GM19324 (cell line): ENCODE measurements around the gene CNN2.

Experiments
- ATAC-seq: cut with Tn5 transposase; IDR thresholded peaks from one replicate; pipeline ENCODE4 v1.9.1; 2021; ENCODE audit warnings: mild to moderate bottlenecking, moderate library complexity; ENCODE audit not compliant: unreplicated experiment, low FRiP score

Gene CNN2

DNA sequence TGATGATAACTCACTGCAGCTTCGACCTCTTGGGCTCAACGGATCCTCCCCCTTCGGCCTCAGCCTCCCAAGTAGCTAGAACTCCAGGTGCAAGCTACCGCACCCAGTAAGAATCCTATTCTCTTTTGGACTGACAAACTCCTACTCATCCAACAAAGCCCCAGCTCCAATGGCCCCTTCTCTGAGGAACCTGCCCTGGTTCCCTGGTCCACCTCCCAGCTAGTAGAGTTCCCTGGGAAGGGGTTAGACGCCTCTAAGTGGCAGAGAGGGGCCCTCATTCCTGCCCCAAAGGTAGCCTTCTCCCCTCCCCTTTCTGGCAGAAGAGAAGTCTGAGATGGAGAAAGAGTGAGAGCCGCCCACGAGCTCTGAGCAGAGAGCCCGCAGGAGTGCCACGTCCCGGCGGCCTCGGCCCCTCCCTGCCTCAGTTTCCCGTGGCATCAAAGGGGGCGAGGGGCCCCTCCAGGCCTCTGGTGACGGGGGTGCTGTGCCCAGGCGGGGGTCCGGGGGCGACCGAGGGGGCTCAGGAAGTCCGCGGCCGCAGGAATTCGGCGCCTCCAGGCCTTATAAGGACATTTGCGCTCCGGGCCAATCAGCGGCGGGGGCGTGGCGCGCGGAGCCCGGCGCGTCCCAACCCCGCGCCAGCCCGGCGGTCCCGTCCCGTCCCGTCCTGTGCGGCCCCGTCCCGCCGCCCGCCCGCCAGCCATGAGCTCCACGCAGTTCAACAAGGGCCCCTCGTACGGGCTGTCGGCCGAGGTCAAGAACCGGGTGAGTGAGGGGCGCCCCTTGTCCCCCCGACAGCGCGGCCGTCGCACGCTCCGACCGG lies at the start of gene CNN2:
Gene CNN2, plus strand, starts transcription at position 649 of the 823 bp plus-strand sequence. Its CDS starts 54 bp downstream, at position 703.
- ATAC-seq = peak; percentile 55

DNA sequence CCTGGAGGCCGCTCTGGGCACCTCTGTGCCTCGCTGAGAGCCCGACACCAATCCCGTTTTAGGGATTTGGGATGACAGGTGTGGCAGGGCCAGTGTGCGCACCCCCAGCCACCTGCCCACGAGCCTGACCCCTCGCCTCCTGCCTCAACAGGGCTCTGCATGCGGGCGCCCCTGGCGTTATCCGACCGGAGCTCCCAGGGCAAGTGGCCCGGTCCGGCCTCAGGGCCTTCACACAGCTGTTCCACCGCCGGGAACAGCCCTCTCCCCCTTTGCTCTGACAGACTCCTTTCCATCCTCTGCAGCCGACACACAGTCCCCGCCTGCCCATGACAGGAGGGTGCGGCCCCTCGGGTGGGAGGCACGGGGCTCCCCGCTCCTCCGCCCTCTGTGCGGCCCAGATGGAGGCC lies 49.3 kb upstream of the CNN2 start:
- ATAC-seq = no peak

DNA sequence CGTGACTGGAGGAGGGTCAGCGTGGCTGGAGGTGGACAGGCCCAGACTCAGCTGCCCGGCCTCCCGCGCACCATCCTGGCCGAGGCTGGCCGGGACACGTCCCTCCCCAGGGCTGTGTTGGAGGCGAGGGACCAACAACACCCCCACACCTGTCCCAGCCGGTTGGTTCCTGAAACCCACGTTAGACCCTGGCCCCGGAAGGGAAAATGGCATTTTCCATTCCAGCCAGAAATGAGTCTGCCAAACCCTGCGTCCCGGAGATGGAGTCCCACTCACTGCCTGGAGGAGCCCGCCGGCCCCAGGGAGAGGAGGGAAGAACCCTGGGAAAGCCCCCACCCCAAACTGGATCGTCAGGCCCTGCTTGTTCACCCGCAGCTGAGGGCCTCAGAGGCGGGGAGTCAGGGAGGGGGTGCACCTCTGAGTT lies 47.1 kb upstream of the CNN2 start:
- ATAC-seq = no peak

DNA sequence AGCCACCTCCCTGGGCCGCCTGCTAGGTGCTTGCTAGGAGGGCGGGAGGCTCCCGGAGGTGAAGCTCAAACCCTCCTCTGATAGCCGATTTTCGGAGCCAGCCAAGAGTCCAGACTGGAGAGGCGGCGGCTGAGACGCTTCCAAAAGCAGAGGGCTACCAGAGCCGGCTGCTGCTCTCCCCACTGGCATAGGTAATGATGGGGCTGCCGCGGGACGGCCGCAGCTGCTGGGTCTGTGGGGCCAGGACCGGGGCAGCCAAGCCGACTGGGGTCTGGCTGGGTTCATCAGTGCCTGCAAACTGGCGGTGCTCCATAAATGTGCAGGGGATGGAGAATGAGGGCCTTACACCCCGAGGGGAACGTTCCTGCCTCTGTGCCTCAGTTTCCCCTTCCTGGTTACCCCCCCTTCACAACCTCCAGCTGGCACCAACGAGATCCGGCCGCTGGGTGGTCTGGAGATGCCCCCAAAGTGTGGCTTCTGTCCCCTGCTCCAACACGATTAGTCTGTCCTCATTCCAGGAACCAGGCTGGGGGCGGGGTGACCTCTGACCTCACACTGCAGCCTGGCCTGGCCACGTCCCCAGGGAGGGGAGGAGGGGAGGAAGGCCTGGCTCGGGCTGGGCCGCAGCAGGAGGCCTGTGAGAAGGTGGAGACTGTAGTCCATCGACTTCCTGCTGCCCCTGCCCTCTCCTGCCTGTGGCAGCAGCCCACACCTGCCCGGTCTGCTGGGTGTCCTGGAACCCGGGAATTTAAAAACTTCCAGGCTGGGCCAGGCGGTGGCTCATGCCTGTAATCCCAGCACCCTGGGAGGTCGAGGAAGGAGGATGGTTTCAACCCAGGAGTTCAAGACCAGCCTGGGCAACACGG lies 46.0 kb upstream of the CNN2 start:
- no peak for ATAC-seq

DNA sequence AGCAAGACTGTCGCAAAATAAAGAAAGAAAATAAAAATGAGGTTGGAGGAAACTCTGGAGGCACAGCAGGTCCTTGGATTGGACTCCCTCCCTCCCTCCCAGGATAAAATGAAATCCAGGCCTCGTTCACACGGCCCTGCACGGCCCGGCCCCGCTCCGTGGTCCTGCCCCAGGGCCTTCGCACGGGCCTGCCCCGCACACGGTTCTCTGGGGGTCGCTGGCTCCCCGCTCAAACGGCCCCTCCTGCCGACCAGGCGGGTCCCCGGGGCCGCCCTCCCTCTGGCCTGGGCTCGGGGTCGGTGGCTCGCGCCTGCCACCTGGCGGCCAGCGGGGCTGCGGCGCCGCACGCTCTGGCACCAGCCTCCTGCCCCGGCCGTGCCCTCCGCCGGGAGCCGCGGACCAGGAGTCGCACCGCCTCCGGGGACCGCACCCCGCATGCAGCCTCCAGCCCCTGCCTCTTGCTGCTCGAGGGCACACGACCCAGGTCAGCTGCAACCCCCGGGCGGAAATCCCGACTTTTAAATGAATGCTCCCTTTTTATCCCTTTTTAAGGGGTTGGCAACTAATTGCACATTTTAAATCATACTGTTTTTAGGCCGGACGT lies 43.7 kb upstream of the CNN2 start:
- ATAC-seq = no peak

DNA sequence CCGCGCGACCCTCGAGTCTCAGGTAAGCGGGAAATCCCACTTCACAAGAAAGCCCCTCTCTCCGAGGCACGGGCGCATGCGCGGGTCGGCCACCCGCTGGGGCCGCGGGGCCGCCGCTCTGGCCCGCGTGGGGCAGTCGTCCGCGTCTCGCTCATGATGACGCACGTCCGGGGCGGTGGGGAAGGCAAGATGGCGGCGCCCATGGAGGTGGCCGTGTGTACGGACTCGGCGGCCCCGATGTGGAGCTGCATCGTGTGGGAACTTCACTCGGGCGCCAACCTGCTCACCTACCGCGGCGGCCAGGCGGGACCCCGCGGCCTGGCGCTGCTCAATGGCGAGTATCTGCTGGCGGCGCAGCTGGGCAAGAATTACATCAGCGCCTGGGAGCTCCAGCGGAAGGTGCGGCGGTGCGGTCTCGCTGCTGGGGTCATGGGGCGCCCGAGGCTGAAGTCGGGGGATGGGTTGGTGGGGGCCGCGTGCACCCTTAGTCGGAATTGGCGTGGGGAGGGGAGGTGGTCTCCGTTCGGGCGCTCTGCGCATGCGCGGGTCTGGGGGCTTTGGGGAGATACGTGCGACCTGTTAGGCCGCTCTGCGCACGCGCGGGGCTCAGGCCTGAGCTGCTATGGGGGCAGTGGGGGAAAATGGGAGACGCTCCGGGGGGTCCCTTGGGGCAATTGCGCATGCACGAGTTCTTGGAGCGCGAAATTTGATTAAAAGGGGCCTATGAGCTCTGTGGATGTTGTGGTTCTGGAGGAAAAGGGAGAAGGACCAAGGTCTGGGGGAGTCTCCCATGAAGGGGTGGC lies 42.0 kb upstream of the CNN2 start, which contains the start of gene WDR18:
Gene WDR18, plus strand, starts transcription at position 181 of the 803 bp plus-strand sequence. Its CDS starts 9 bp downstream, at position 190.
- ATAC-seq = peak; percentile 87

DNA sequence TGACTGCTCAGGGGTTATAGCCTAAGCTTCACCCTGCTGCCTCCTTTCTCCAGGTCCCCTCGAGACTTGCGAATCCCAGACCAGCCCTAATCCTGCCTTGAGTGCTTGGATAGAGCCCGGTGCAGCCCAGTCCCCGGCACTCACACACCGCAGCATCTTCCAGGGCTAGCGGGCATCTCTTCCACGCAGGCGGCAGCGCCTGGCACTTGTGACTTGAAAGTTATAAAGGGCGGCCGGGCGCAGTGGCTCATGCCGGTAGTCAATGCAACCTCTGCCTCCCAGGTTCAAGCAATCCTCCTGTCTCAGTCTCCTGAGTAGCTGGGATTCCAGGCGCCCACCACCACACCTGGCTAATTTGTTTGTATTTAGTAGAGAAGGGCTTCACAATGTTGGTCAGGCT lies 40.3 kb upstream of the CNN2 start:
- ATAC-seq = no peak

DNA sequence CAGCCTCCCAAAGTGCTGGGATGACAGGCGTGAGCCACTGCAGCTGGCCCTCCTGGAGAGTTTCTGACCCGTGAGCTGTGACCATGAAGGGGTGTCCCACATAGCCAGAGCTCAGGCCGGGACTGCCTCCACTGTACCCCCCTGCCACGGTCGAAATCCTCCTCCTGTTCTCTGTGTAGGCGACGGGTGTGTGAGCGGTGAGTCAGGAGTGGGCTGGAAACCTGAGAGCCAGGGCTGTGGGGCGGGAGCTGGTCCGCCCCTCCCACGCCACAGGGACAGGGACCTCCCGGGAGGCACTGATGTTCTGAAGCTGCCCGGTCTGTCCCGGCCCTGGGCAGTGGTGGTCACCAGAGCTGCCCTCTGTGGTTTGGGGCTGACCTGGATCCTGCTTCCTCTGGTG lies 38.3 kb upstream of the CNN2 start:
- no peak for ATAC-seq

DNA sequence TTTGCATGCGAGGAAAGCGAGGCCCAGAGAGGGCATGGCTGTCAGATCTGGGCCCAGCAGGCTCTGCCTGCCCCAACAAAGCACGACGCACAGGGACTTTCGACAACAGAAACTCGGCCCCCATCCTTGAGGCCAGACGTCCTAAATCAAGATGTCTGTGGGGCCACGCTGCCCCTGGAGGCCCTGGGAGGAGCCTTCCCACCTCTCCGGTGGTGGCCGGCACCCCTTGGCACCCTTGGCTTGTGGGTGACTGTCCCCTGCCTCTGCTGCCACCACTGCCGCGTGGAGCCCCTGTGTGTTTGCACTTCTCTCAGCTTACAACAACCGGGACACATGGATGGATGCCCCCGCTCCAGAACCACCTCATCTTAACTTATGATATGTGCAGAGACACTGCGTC lies 37.9 kb upstream of the CNN2 start:
- ATAC-seq = no peak

DNA sequence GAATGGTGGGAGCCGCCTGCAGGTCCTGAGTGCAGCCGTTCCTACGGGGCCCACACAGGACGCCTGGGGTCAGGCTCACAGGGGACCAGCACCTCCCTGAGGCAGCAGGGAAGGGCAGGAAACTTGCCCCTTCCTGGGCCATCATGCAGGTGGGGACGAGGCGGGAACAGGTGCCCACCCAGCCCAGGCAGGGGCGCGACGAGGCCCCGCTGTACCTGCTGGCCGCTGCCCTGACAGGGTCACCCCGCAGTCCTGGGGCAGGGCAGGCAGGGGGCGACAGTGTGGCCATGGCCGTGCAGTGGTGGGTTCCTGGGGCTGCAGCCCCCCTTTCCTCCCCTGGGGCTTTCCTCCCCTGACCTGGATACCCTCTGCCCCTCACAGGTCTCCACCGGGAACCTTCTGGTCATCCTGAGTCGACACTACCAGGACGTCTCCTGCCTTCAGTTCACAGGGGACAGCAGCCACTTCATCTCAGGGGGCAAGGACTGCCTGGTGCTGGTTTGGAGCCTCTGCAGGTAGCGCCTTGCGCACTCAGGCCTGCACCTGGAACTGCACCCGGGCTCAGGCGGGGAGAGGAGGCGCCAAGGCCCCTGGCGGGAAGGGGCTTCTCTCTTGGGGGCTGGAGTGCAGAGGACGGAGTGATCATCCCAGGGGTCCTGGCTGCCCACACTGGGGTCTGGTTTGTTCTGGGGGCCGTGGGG lies 36.9 kb upstream of the CNN2 start:
- no peak for ATAC-seq

DNA sequence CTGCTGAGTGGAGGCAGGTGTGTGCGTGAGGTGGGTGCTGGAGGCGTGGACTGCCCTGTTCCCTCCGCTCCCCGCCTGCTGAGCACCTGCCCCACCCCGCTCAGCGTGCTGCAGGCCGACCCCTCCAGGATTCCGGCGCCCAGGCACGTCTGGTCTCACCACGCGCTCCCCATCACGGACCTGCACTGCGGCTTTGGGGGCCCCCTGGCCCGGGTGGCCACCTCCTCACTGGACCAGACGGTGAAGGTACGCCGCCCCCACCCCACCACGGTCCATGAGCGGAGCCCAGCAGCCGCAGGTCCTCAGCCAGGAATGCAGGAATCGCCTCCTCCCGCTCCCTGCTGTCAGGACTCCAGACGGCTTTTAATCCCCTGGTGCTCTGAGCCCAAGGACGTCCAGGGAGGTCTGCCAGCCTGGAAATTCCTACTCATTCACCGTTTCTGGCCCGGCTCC lies 36.3 kb upstream of the CNN2 start:
- no peak for ATAC-seq

DNA sequence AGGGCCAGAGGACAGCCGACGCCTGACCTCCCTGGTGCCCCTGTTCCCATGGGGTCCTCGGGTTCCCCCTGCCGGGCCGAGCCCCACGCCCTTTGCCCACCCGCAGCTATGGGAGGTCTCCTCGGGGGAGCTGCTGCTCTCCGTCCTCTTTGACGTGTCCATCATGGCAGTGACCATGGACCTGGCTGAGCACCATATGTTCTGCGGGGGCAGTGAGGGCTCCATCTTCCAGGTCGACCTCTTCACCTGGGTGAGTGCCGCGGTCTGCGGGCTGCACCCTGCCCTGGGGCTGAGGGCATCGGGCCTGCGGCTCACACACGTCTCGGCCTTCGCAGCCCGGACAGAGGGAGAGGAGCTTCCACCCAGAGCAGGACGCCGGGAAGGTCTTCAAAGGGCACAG lies 35.7 kb upstream of the CNN2 start:
- no peak for ATAC-seq

DNA sequence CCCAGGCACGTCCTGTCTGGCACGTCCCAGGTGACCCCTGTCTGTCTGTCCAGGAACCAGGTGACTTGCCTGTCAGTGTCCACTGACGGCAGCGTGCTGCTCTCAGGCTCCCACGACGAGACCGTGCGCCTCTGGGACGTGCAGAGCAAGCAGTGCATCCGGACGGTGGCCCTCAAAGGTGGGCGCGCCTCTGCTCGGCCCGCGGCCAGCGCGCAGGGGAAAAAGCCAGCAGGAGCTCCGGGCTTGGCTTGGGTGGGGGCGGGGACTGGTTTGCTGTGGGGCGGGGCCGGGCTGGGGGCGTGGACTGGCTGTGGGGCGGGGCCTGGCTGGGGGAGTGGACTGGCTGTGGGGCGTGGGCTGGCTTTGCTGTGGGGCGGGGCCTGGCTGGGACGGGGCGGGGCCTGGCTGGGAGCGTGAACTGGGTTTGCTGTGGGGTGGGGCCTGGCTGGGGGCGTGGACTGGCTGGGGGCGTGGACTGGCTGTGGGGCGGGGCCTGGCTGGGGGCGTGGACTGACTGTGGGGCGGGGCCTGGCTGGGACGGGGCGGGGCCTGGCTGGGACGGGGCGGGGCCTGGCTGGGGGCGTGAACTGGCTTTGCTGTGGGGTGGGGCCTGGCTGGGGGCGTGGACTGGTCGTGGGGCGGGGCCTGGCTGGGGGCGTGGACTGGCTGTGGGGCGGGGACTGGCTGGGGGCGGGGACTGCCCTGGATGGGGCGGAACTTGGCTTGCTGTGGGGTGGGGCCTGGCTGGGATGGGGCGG lies 35.1 kb upstream of the CNN2 start:
- ATAC-seq = no peak

DNA sequence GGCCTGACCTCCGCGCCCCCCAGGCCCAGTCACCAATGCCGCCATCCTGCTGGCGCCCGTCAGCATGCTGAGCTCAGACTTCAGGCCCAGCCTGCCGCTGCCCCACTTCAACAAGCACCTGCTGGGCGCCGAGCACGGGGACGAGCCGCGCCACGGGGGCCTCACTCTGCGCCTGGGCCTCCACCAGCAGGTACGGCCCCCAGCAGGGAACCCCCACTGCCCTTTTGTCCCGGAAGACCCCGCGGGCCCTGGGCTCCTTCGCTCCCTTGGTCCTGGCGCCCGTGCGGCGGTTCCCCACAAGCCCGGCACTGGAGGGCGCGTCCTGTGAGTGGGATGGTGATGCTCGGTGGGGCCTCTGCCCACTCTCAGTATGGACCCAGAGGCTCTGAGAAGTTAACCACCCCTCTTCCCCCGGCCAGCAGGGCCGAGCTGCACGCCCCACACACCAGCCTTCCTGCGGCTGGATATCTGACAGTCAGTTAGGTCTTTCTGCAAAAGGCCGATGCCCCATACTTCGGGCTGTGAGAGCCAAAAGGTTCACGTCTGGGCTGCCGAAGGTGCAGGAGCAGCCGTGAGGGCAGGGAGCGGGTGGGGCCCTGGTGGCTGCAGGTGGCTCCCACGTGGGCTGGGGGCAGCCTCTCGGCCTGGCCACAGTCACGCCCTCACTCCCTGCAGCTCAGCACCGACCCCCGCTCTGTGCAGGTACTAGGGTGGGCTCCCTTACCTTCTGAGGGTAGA lies 34.3 kb upstream of the CNN2 start:
- ATAC-seq = no peak

DNA sequence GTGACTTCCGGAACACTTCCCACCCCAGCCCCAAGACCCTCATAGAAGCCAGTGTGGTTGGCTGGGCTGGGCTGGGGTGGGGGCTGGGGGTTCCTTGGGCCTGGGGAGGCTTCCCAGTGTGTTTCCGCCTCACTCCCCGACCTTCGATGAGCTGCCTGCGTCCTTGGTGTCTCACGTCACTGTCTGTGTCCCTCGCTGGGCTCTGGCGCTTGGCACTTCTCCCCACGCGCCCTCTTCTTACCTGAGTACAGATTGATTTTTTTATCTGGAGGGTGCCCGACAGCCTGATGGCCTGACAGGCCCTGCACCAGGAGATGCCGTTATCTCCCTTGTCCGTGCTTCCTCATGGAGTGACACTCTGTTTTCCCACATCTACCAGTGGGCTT lies 33.7 kb upstream of the CNN2 start:
- ATAC-seq = no peak

DNA sequence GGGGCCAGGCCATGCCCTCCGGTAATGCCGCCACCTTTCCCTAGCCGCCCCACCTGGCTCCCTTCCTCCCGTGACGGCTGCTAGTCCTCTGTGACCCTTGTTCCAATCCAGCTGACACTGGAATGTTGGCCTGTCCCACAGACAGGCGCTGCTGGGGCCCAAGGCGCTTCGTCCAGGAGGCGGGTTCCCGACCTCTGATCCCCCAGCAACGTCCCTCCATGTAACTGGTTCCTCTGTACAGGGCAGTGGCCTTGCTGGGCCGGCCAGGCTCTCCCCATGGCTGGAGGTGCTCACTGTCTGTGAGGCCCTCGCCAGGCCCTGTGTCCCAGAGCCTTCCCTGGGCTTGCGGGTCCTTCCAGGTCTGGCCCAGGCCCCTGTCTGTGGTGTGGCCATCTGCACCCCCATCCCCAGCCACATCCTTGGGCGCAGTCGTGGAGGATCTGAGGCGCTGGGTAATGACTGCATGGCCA lies 33.0 kb upstream of the CNN2 start:
- ATAC-seq = no peak

DNA sequence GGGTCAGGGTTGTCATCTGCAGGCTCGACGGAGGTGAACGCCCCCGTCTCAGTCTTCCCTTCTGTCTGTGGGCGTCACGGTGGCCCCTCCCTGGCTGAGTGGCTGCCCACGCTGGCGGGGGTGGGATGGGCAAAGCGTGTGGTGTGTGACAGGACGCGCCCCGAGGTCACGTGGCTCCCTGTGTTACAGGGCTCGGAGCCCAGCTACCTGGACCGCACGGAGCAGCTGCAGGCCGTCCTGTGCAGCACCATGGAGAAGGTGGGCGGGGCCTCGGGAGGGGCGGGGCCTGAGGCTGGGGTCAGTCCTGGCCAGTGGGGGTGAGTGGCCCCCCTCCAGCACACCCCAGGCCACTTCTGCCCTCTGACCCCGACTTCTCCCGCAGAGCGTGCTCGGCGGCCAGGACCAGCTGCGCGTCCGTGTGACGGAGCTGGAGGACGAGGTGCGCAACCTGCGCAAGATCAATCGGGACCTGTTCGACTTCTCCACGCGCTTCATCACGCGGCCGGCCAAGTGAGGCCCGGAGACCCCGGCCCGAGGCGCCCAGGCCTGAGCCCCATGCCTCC lies 32.5 kb upstream of the CNN2 start:
- no peak for ATAC-seq

DNA sequence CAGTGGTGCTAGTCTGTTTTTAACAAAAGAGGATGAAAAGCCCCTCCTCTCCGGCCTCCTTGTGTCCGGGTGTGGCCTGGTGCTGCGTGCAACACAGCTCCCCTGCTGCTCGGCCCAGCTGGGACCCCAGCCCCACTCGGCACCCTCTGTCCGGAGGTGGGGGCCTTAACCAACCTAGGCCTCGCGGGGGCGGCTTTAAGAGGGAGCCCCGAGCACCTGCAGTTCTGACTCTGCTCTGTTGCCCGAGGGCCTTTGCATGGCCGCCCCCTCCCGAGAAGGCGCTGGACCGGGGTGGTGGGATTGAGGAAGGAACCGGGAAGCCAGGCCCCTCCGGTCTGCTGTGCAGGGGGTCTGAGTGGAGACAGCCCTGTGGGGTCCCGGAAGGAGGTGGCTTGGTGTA lies 31.9 kb upstream of the CNN2 start:
- ATAC-seq = no peak
